ENCODE data around the gene TOP3B. TPM values are rescaled to one million over a fixed set of nuclear protein-coding genes. Genes with fewer than 3 reads are reported as not detected.

TOP3B gene
- total and polyA plus RNA-seq, 9 of the 15 experiments (the other 6 are each of a cell fraction or from before 2014, with no cell fraction given): 3.0 to 188 (median 112) TPM

GRCh38 chr22:21948390-21948789, 34.2 kb downstream of the TOP3B start:
- H3K36me3 ChIP-seq (ENCODE audit: control insufficient read depth, insufficient read depth, low read length): peaks cover 42% of the 10 kb centered on the region
- 59% methylated on average over 8 of the region's 8 CpGs for WGBS (ENCODE audit: insufficient coverage, low coverage, missing lambda C conversion rate)
- TF ChIP-seq NR2C2 (CRISPR knock-in tag; IDR thresholded peaks at IDR 0.05) (no peak), NR2C2 (tag; IDR thresholded peaks at IDR 0.05) (no peak), HDAC8 (tag; IDR thresholded peaks at IDR 0.05) (0 out of 2 replicates have a peak, but pooled peaks have one; percentile 41), PHF20 (IDR thresholded peaks at IDR 0.05; ENCODE audit: partially characterized antibody) (no peak), CLOCK (CRISPR knock-in tag; IDR thresholded peaks at IDR 0.05; ENCODE audit: borderline replicate concordance) (no peak), DACH1 (IDR thresholded peaks at IDR 0.05; ENCODE audit: partially characterized antibody) (no peak), SMAD1 (IDR thresholded peaks at IDR 0.05; ENCODE audit: low read depth, low read length, partially characterized antibody) (no peak), ZNF232 (CRISPR knock-in tag; IDR thresholded peaks at IDR 0.05) (no peak), PRPF4 (IDR thresholded peaks at IDR 0.05; ENCODE audit: insufficient read depth, low read depth, low read length, poor library complexity, severe bottlenecking) (no peak), TCF15 (CRISPR knock-in tag; IDR thresholded peaks at IDR 0.05) (no peak), MTA1 (IDR thresholded peaks at IDR 0.05; ENCODE audit: borderline replicate concordance) (no peak)
- TF ChIP-seq, protein P1, sequence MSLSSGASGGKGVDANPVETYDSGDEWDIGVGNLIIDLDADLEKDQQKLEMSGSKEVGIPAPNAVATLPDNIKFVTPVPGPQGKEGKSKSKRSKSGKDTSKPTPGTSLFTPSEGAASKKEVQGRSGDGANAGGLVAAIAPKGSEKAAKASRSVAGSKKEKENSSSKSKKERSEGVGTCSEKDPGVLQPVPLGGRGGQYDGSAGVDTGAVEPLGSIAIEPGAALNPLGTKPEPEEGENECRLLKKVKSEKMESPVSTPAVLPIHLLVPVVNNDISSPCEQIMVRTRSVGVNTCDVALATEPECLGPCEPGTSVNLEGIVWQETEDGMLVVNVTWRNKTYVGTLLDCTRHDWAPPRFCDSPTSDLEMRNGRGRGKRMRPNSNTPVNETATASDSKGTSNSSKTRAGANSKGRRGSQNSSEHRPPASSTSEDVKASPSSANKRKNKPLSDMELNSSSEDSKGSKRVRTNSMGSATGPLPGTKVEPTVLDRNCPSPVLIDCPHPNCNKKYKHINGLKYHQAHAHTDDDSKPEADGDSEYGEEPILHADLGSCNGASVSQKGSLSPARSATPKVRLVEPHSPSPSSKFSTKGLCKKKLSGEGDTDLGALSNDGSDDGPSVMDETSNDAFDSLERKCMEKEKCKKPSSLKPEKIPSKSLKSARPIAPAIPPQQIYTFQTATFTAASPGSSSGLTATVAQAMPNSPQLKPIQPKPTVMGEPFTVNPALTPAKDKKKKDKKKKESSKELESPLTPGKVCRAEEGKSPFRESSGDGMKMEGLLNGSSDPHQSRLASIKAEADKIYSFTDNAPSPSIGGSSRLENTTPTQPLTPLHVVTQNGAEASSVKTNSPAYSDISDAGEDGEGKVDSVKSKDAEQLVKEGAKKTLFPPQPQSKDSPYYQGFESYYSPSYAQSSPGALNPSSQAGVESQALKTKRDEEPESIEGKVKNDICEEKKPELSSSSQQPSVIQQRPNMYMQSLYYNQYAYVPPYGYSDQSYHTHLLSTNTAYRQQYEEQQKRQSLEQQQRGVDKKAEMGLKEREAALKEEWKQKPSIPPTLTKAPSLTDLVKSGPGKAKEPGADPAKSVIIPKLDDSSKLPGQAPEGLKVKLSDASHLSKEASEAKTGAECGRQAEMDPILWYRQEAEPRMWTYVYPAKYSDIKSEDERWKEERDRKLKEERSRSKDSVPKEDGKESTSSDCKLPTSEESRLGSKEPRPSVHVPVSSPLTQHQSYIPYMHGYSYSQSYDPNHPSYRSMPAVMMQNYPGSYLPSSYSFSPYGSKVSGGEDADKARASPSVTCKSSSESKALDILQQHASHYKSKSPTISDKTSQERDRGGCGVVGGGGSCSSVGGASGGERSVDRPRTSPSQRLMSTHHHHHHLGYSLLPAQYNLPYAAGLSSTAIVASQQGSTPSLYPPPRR (CRISPR knock-in tag; IDR thresholded peaks at IDR 0.05; ENCODE audit: borderline replicate concordance): no peak

More at GRCh38 chr22:21948390-21948789, 34.2 kb downstream of the TOP3B start:
- ChIA-PET CTCF (ENCODE audit: low intra/inter-chr PET ratio) (interaction anchor here (0.6 to 3.5 kb wide), 5 partner anchors 11 to 253 kb away, joined by 3 to 44 read pairs (median 3); no protein-coding TSS in a partner anchor), POLR2A (interaction anchor here (0.6 to 42.4 kb wide), 23 partner anchors 17 to 1494 kb away, joined by 3 to 1041 read pairs (median 4); partner anchors contain the start of gene TOP3B)
- no peak overlapping the region for H3K4me3 ChIP-seq
- peaks cover 39 to 69% of the 10 kb centered on the region in 2 experiments for H3K4me1 ChIP-seq (replicated peaks in 1 of 2; ENCODE audit: control insufficient read depth in 2 of 2, insufficient read depth in 2 of 2, low read length in 2 of 2)
- no peaks in the 10 kb centered on the region for H3K27me3 ChIP-seq (ENCODE audit: control insufficient read depth in 2 of 2, insufficient read depth in 2 of 2, low read length in 2 of 2)
- ATAC-seq (no peak), FAIRE-seq (no peak), DNase-seq (ENCODE audit: extremely low read depth in 1 of 4, low spot score in 3 of 4) (peak in 2 of 4 experiments; percentile 66 to 68)
- peak overlapping the region; percentile 52; the same call in 2 of the 3 replicates for H3K27ac ChIP-seq (ENCODE audit: extremely low read depth, low read depth, low read length)
- BruUV-seq (replicated peaks): no TSS peak
- peak overlapping the region; percentile 44 to 85 for H3K9ac ChIP-seq (ENCODE audit: insufficient read depth in 1 of 2, low read depth in 2 of 2, low read length in 2 of 2)
- peaks cover 46% of the 10 kb centered on the region for H3K79me2 ChIP-seq (ENCODE audit: control insufficient read depth, insufficient read depth, low read length)
- intact Hi-C loops (cut with micrococcal nuclease) (no loop called here), in situ Hi-C loops (cut with MboI) (loop anchor here (5.0 to 25.0 kb wide), 4 partner anchors 236 to 811 kb away; partner anchors contain the start of gene HIC2)
- peaks cover 11% of the 10 kb centered on the region; the same call in 1 of the 2 replicates for H4K20me1 ChIP-seq (replicated peaks; ENCODE audit: control insufficient read depth, insufficient read depth, low read length)
- H3K4me2 ChIP-seq (ENCODE audit: insufficient read depth, low read length): peak overlapping the region; percentile 6; the same call in 1 of the 2 replicates
- H2AFZ ChIP-seq (ENCODE audit: low read depth, low read length): no peak overlapping the region
- peaks cover 6% of the 10 kb centered on the region for H3K9me3 ChIP-seq (replicated peaks; ENCODE audit: control insufficient read depth, insufficient read depth, low read depth, low read length)
- H3K9me1 ChIP-seq (ENCODE audit: control insufficient read depth, insufficient read depth, low read length): peaks cover 18% of the 10 kb centered on the region
